DMS79 treated with DMSO at 0.1 percent for 48 hours (cell line): ENCODE measurements around the gene ATF4.

Experiments
- DNase-seq: peaks from one replicate; lab custom pipeline; 2025; lab: John Stamatoyannopoulos, UW

ATF4 gene

GRCh38 chr22:39558950-39559349, 38.6 kb downstream of the ATF4 start:
- no peak for DNase-seq

GRCh38 chr22:39559456-39560105, 39.2 kb downstream of the ATF4 start:
- DNase-seq = no peak

GRCh38 chr22:39560127-39560526, 39.8 kb downstream of the ATF4 start:
- DNase-seq = no peak

GRCh38 chr22:39562839-39563489, 42.6 kb downstream of the ATF4 start:
- no peak for DNase-seq

GRCh38 chr22:39563571-39564428, 43.4 kb downstream of the ATF4 start:
- DNase-seq = no peak

GRCh38 chr22:39565414-39565944, 45.1 kb downstream of the ATF4 start:
- DNase-seq = no peak

- DNase-seq = no peak
Observed at GRCh38 chr22:39567135-39567946, 47.0 kb downstream of the ATF4 start.

- no peak for DNase-seq
Observed at GRCh38 chr22:39568278-39568981, 48.1 kb downstream of the ATF4 start.

- no peak for DNase-seq
Observed at GRCh38 chr22:39569066-39569465, 48.7 kb downstream of the ATF4 start.

- no peak for DNase-seq
Observed at GRCh38 chr22:39570226-39570625, 49.9 kb downstream of the ATF4 start.

- DNase-seq = no peak
Observed at GRCh38 chr22:39570665-39571064, 50.3 kb downstream of the ATF4 start, which contains the start of gene CACNA1I. CACNA1I (plus strand) TSS chr22:39570753; CDS start chr22:39570753, 0 bp downstream.

GRCh38 chr22:39571538-39571937, 51.2 kb downstream of the ATF4 start:
- DNase-seq = no peak
